HG02840 (cell line): Measurements from ENCODE around the gene VSIR.

Experiments used
- ATAC-seq: cut with Tn5 transposase; IDR thresholded peaks from one replicate; pipeline ENCODE4 v1.9.1; 2021; ENCODE audit warnings: mild to moderate bottlenecking, moderate library complexity, moderate number of reproducible peaks; ENCODE audit not compliant: unreplicated experiment, low FRiP score

VSIR gene

DNA sequence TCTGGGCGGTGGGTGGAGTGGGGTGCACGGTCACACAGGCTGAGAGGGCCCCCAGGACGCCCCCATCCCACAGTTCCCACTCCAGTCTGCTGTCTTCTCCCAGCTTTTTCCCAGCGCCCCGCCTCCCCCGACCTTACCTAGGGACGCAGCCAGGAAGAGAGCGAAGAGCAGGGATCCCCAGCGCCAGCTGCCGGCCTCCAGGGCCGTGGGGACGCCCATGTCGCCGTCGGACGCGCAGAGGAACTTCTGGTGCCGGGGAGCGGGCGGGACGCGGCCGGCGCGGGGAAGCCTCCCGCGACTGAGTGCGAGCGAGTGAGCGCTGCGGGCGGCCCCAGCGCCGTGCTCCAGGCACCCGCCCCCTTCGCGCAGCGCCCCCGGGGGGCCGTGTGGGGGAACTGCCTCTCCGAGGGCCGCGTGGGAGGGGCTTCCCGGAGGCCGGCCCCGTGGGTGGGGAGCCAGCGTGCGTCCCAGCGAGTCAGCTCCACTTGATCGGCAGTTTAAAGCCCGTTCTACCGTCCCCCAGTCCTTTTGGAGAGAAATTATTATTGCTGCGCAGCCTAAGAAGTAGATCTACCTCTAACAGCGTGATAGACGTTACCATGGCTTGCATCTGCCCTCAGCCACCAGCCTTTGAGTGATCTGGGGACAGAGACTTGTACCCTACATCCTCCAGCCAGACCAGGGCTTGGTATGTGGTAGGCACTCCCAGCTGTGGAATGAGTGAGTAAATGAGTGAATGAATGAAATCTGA is at the start of gene VSIR:
Gene VSIR (minus strand): TSS at position 300 of the 751 bp plus-strand sequence. CDS start 81 bp downstream, at position 219.
- ATAC-seq = peak; percentile 43

DNA sequence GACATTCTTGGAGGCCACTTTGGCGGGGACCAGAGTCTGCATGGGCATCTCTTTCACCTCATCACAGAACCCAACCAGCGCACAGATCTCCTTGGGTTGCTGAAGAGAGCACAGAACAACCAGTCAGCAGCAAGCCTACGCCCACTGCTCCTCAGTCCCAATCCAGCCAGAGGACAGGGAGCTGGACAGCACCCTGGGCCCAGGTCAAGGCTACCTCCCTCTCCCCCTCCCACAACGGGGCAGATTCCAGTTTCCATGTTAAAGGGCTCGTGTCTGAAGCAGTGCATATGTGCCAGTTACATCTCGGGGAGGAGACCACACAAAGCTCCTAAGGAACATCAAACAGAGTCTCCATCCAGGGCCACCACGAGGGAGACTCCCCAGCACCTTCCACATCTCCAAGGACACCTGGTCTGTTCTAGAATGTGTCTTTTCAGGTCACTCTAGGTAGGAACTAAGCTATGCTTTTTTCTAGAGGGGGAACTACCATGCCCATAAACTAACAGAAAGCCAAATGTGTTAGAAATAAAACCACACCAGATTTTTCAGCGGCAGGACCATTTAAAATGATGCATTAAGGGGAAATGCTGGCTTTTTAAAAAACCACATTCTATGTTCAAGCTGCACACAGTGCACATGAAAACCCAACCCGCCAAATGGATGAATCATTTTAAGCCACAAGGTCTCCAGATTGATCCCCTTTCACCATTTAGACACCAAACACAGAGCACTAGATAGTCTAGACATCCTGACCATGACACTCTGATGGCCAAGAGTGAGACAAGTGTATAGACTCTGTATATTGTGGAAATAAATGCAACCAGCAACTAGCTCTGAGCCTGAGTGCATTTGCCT is 48.8 kb upstream of the VSIR start:
- ATAC-seq = no peak

DNA sequence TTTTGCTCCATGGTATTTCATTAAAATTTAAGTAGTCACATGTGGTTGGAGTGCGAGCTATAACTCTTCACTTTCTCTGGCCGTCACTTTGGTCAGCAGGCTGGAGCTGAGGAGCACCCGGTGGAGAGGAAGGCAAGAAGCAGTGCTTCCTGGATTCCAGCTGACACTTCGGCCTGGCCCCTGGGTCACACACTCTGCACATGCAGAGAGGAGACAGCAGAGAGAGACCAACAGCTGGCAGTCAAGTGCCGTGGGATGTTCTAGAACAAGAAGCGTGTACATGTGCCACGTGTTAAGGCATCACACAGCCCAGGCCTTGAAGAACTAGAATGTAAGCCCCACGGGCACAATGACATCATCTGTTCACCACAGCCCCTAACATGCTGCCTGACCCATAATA is 47.6 kb upstream of the VSIR start:
- ATAC-seq = no peak

DNA sequence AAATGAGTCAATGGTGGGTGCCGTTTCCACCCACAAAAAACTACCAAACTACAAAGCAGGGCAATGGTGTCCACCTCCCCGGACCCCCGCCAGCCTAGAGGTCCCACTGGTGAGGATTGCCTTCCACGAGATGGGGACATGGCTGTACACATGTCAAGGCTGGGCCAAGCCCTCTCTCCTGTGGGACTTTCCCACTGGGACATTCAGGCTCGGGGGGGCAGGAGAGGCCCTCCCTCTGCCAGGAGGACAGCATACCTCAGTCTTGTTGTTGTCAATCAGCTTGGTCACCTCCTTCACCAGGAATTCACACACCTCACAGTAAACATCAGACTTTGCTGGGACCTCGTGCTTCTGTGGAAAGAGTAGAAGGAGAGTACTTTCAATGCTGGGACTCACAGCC is 46.7 kb upstream of the VSIR start:
- no peak for ATAC-seq

DNA sequence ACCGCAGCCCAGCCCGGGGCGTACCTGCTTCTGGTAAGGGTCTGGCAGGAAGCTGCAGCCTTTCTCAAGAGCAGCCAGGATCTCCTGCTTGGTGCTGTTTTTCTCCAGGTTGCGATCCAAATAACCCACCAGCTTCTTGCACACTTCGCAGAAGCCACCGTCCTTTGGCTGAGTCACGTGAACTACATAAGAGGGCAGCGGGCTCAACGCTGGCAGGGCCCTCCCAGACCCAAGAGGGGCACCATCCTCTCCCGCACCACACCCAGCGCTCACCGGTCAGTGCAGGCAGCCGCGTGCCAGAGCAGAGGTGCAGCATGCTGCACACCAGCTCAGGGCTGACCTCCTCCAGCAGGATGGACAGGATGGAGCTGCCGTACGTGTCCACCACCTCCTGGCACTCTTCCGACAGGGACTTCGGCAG is 46.1 kb upstream of the VSIR start:
- no peak for ATAC-seq

DNA sequence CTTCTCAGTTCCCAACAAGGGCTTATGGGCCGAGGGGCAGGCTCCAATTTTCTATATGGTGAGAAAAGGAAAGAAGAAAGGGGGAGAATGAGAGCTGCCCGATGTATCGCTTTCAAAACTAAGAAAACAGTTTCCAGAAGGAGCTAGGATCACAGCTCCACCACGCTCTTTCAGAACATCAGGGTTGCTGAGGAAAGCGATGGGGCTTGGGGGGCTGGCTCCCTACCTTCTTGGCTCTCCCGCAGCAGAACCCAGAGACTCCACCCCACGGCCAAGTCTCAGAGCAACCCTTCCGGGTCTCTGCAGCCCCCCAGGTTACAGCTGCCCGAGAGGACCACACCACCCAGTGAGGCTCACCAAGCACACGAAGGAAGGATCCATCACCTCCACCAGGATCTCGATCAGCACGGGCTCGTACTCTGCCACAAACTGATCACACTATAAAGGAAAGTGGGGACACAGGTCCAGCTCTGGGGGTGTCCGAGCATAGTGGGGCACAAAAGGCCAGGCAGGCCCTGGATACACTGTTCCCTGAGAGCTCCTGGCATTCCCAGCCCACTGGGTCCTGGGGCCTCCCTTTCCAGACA is 45.4 kb upstream of the VSIR start:
- ATAC-seq = no peak

DNA sequence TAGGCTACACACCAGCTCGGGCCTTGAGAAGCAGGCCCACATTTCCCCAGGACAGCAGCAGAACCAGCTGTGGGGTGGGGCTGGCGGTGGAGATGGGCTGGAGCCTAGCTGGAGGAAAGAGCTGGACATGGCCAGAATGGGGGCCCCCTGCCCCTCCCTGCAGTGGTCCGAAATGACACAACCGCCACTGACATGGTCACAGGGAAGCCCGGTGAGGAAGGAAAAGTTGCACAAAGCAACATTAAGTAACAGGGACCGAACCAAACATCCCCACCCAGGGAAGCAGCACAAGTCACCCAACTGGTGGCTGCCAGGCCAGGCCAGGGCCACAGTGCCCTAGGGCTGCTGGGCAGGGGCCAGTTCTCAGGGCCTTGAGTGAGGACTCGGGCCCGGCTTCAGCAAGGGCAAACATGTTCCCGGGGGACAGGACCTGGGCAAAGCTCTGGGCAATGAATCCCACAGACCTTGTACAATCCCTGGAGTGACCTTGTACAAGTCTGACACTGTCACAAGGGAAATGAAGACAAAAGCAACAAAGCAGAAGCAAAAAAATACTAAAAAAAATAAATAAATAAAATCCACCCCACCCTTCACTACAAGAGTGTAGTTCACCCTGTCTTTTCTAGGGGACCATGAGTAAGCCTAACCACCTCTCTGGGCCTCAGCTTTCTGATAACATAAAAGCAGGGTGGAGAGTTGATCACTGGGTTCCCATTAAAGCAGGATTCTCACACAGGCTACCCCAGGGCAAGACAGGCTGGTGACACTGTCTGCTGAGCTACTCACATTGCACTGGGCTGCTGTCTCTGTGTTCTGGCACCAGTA is 44.7 kb upstream of the VSIR start:
- no peak for ATAC-seq

DNA sequence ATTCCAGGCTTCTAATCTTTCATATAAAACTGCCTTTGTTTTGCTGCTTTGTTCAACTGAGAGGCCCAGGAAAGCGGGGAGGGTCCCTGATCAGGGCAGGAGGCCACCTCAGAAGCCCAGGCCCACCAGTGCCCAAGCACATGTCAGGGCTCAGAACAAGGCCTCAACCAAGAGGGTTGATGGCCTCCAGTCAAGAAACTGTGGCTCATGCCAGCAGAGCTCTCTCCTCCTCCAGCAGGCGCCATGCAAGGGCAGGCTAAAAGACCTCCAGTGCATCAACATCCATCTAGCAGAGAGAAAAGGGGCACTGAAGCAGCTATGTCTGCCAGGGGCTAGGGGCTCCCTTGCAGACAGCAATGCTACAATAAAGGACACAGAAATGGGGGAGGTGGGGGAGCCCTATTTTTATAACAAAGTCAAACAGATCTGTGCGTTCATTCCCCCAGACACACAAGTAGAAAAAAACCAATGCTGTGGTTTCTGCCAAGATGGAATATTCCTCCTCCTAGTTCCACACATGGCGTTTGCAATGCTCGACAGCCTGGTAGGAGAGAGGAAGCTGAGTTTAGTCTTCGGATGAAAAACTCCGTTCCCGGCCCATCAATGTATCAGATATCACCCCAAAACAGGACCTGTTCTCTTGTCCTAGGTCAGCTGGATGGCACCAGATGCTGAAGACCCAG is 43.8 kb upstream of the VSIR start:
- ATAC-seq = no peak

DNA sequence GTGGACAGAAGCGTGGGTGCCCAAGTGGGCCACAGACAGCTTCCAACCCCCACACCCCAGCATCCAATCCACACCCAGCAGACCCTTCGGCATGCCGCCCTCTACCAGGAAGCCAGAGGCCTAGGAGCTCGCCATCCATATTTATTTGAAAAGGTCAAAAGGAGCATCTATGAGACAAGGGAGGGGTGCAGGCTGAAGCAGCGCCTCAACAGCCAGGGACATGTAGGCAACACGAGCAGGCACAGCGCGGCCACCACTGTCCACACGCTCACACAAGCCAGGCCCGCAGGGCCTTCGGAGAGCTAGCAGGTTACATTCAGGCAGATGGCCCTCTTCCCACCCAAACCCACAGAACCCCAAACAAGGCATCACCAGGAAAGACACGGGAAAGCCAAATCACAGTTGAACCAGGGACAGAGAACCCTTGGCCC is 43.1 kb upstream of the VSIR start:
- no peak for ATAC-seq

DNA sequence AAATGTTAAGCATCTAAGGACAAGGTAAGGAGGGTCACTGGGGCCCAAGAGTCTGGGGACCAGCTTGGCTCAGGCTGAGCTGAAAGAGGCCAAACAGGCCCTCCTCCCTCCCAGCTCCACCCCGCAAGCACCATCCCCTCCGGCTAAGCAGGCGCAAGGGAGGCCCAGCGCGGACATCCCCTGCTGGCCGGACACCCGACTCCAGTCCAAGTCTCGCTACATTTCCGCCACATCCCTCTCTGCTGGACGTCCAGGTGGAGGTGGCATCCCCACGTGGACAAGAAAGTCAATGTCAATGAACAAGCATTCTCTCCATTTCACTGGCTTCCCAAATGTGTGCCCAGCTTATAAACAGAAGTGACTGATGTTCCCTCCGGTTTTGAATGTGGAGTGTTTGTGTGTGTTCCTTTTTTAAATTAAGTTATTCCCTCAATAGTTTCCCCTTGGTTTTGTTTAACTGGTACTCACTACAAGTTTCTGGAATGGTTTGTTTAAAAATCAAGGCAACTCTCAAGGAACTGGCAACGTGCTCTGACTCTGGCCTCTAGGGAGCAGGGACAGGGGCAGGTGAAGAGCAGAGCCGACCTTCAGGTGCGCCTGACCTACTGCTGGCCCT is 42.3 kb upstream of the VSIR start:
- ATAC-seq = no peak

DNA sequence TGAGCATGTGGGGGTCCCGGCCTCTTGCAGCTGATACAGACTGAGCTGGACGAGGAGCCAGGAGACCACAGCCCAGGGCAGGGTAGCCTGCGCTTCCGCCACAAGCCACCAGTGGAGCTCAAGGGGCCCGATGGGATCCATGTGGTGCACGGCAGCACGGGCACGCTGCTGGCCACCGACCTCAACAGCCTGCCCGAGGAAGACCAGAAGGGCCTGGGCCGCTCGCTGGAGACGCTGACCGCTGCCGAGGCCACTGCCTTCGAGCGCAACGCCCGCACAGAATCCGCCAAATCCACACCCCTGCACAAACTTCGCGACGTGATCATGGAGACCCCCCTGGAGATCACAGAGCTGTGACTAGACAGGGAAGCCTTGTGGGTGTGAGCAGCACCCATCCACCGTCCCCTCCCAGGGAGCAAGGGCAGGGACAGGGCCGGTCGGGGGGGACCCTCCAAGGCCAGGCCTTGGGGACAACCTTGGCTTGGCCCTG is 41.6 kb upstream of the VSIR start:
- no peak for ATAC-seq

DNA sequence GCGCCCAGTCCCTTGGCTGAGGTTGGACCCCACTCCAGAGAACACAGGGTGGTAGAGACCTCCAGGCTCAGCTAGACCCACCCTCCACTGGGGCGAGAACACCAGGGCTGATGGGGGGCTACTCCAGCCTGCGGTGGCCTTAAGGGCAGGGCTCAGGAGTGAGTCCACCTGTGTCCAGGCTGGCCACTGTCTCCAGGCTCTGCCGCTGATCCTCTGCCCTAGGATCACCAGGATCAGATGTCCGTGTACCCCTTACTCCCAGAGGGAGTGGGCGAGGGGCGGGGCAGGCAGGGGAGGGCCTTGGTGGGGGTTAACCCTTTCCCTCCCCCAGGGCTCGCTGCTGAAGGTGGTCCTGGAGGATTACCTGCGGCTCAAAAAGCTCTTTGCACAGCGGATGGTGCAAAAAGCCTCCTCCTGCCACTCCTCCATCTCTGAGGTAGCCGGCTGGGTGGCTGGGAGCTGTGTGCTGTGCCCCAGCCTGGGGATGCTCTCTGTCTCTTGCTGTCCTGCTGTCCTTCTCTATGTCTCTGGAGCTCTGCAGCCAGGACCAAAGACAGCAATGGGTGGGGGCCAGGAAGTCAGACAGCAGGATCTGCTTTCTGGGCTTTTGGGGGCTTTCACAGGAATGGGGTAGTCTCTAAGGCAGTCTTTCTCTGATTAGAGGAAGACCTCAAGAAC is 39.7 kb upstream of the VSIR start:
- ATAC-seq = no peak

DNA sequence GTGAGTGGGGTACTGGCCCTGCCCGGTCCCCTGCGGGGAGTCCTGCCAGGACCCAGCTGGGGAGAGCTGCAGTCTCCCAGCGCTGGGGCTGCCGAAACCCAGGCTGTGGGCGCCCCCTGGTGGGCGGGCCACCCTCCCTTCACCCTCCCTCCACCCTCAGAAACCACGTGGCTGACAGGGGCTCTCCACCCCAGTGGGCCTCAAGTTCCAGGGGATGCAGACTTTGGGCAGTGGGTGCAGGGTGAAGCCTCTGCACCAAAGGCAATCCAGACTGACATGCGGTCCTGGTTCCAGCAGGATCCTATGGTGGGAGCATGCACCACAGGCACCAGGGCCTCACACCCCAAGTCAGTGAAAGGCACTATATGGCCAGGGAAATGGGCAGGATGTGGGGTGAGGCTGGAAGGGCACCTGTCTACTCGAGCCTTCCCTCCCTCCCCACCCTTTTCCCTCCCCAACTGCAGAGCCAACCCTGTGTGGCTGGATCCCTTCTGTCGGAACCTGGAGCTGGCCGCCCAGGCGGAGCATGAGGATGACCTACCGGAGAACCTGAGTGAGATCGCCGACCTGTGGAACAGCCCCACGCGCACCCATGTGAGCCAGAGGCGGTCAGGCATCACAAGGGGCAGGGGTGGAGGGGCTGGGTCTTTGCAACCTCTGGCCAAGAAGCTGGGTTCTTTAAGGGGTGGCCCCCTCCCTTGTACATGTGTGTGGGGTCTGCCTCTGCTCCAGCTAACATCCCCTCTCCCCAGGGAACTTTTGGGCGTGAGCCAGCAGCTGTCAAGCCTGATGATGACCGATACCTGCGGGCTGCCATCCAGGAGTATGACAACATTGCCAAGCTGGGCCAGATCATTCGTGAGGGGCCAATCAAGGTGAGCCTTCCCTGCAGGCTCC is 38.9 kb upstream of the VSIR start:
- ATAC-seq = no peak

DNA sequence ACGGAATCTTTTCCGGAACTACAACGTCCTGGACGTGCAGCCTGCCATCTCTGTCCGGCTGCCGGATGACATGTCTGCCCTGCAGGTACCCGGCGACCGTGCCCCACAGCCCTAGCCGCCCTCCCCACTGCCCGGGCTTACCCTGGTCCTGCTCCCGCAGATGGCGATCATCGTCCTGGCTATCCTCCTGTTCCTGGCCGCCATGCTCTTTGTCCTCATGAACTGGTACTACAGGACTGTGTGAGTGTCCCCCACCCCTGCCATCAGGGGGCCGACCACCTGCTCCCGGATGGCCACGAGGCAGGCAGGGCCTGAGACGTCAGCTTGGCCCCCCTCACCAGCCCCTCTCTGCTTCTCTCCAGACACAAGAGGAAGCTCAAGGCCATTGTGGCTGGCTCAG is 38.0 kb upstream of the VSIR start:
- ATAC-seq = no peak

DNA sequence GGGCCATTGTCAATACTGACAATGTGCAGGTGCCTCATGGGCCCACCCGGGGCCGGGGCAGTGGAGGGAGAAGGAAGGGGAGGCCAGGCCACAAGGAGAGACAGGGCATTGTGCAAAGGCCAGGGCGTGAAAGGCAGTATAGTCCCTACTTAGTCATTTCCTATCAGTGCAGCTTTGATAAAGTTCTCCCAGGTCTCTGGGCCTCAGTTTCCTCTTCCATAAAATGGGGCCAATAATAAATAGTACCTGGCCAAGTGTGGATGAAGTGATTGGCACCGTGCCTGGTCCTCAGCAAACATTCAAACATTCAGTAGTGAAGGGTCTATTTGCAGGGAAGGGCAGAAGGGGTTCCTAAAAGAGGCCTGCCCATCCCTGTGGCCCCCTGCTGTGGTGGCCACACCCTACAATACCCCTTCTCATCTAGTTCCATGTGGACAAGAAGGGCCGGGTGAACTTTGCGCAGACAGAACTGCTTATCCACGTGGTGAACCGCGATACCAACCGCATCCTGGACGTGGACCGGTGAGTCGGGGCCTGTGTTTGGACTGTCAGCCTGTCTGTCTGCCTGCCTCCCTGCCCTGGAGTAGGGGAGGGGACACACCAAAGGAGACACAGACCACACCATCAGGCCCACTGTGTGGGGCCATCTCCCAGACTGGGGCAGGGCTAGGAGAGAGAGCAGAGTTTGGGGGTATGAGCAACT is 36.9 kb upstream of the VSIR start:
- ATAC-seq = no peak

DNA sequence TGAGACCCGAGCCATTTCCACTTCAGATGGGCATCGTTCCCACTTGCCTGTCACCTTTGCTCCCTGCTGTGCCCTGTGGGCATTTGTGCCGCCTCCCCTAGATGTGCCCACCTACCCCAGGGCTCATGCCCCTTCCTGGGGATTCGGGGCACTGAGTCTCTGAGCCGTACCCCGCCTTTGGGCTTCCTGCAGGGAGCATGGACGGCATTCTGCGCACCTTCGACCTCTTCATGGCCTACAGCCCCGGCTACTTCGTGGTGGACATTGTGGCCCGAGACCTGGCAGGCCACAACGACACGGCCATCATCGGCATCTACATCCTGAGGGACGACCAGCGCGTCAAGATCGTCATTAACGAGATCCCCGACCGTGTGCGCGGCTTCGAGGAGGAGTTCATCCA is 36.3 kb upstream of the VSIR start:
- ATAC-seq = no peak
